Parietal lobe (tissue), 2 donors: ENCODE results near the gene IRAK2. TPM values are rescaled to one million over a fixed set of nuclear protein-coding genes. Genes with fewer than 3 reads are reported as not detected.

ENCODE experiments used
- small RNA-seq: library from RNA; depleted of rRNA; stranded (forward); fragments of <200 nt; gene quantifications from one replicate; pipeline ENCODE3, GENCODE V24; 2014; ENCODE audit warnings: low replicate concordance
- total RNA-seq: library from RNA; depleted of rRNA; stranded (reverse); fragments of >200 nt; gene quantifications from one replicate; pipeline ENCODE4 v1.2.3, GENCODE V29; 2014

Gene IRAK2, protein sequence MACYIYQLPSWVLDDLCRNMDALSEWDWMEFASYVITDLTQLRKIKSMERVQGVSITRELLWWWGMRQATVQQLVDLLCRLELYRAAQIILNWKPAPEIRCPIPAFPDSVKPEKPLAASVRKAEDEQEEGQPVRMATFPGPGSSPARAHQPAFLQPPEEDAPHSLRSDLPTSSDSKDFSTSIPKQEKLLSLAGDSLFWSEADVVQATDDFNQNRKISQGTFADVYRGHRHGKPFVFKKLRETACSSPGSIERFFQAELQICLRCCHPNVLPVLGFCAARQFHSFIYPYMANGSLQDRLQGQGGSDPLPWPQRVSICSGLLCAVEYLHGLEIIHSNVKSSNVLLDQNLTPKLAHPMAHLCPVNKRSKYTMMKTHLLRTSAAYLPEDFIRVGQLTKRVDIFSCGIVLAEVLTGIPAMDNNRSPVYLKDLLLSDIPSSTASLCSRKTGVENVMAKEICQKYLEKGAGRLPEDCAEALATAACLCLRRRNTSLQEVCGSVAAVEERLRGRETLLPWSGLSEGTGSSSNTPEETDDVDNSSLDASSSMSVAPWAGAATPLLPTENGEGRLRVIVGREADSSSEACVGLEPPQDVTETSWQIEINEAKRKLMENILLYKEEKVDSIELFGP
- 2.5 TPM for total RNA-seq

DNA sequence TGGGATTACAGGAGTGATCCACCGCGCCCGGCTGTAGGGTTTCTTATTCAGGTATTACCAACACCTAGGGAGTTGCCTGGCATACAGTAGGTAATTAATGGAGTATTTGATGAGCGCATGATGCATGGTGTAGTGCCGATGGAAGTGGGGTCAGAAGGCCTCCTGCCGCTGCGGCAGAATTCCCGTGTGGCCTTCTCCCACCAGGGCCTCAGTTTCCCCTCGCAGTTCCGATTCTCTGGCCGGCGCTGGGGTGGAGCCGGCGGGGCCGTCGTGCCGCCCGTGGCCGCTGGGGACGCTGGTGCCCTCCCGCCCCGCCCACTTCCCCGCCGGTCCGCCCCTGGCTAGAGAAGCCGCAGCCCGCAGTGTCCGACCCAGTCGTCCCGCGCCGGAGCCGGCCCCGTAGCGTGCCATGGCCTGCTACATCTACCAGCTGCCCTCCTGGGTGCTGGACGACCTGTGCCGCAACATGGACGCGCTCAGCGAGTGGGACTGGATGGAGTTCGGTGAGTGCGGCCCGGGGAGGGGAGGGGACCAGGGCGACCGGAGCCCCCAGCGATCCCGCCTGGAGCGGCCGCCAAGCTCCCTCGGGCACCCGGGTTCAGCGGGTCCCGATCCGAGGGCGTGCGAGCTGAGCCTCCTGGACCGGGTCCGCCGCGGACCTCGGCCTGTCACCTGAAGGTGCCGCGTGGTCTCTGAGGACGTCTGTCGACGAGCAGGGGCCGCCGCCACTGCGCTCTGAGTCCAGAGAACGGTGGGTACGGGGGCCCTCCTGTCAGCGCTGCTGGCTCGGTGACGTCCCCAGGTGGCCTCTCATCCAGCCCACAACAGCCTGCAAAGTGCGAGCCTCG, at the start of gene IRAK2:
Gene IRAK2 (plus strand): TSS at position 374 of the 848 bp plus-strand sequence. CDS start 36 bp downstream, at position 410.

DNA sequence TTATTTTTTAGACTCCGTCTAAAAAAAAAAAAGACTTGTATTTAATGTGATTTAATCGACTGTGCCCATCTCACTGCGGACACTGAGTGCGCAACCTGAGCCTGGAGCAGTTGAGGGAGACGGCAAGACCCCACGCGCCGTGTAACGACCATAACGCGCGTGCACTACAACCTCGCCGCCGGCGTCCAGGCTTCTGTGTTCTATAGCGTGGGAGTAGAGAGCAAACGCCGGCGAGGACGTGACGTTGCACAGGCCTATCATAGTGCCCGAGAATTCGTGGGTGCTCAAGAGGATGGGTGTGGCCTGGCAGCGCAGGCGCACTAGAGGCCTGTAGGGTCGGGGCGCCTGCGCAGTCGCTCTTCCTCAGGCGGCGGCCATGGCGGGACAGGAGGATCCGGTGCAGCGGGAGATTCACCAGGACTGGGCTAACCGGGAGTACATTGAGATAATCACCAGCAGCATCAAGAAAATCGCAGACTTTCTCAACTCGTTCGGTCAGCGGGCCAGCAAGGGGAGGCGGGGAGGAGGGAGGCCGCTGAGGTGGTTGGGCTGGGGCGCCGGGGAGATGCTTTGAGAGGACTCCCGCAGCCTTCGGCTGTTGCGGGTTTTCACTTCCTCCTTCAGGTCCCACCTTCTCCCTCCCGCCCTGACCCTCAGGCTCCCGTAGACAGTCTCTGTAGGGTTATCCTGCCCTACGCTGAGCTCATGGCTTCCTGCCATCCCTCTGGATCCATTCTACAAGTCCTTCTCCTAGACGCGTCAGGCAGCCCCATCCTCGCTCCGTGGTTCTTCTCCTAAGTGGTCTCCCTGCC, 49.2 kb upstream of the IRAK2 start, which contains the start of gene BRK1:
Gene BRK1 (plus strand): TSS at position 350 of the 812 bp plus-strand sequence. CDS start 27 bp downstream, at position 377.

DNA sequence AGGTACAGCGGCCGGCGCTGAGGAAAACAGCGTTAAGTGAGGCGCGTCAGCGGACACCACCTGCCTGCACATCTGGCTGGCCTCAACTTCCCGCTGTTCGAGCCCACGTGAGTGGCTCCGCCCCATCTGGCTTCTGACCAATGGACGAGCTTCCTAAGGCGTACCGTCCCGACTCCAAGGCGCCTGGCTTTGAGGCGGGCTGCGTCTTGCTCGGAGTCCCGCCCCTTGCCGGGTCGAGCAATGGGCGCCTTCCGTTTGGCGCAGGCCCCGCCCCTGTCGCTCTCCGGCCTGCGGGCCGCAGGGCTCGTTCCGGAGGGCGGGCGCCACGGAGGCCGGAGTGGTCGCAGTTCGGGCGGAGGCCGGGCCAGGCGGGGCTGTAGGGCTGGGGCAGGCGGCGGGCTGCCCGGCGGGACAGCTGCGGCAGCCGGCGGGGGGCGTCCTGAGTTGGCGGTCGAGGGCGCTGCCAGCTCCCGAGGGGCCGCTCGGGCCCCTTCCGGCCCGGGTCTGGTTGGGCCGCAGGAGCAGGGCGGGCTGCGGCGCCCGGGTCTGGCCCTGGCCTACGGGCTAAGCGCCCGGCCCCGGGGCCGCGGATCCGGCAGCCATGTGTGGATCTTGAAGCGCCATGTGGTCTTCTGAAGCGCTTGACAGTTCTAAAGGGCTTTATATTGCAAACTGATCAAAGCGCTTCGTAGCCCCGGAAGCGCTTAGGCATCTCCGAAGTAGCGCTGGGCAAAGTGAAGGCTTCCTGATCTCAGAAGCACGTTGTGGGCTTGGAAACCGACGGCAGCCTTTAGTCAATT, 83.7 kb downstream of the IRAK2 start, which contains the start of gene TATDN2:
Gene TATDN2 (plus strand): TSS at position 276 of the 800 bp plus-strand sequence. CDS start 742 bp downstream, outside the sequence.

DNA sequence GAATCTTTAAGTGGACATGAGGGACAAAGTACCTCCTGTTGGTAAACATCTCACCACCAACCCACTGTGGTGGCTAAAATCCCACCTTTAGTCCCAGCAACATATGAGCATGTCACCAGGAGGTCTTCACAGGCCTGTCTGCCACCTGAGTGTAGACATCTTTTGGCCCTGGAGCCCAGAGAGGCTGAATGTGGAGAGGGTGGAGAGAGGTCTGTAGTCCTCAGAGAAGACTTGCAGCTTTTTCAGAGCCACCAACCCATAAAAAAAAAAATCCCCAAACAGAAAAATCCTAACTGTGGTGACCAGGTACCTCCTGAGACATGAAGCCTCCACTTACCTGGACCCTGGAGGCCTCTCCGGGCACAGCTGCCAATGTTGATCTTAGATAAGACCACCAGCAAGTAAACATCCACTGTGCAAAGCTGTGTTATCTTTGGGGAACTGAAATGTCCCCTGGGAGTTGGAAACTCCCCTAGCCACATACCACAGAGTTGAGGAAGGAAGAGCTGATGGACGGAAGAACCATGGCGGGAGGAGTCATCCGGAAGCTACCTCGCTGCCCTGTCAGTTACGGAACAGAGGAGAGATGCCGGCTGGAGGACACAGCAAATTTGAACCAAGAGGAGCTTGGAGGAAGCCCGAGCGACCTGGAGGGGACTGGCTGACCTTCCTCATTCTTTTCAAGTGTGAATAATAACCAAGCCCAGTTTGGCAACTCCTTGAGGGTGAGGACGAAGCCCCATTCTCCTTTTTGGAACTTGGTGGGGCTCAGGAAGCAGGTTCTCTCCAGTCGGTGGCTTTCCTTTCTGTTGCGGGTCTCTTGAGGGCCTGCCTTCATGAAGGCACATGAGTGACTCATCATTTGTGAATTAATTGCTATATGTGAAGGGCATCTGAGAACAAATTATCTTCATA, 128.0 kb downstream of the IRAK2 start, which contains the start of gene GHRL:
Gene GHRL (minus strand): TSS at position 443 of the 915 bp plus-strand sequence. CDS start 2,767 bp downstream, outside the sequence.

Small RNAs within 50 kb of the gene (small RNA-seq; reads per million reads assigned to genes)
- gene RF02126, result not detected

Other genes starting within 250 kb of the IRAK2 start
- gene IL17RC, start 247.8 kb upstream of the IRAK2 start, total RNA-seq, result 6.6 TPM
- 31.0 TPM for gene CRELD1, start 231.1 kb upstream of the IRAK2 start, total RNA-seq
- 4.1 TPM for gene PRRT3, start 212.5 kb upstream of the IRAK2 start, total RNA-seq
- gene EMC3, start 178.1 kb upstream of the IRAK2 start, total RNA-seq, result 26.6 TPM
- 7.8 TPM for gene FANCD2, start 138.5 kb upstream of the IRAK2 start, total RNA-seq
- gene FANCD2OS, start 56.7 kb upstream of the IRAK2 start, total RNA-seq, result not detected
- 70.1 TPM for gene BRK1, start 49.2 kb upstream of the IRAK2 start, total RNA-seq
- gene VHL, start 23.1 kb upstream of the IRAK2 start, total RNA-seq, result 93.3 TPM
- 24.7 TPM for gene TATDN2, start 83.5 kb downstream of the IRAK2 start, total RNA-seq
- not detected for gene GHRL, start 128.0 kb downstream of the IRAK2 start, total RNA-seq
- 90.1 TPM for gene SEC13, start 156.2 kb downstream of the IRAK2 start, total RNA-seq